Measurements from ENCODE around the gene URM1.
"Not testable (repeated sequence)": the region's sequence is repeated elsewhere in the genome, so short reads cannot be mapped to it uniquely, and the experiment has no call there.

URM1 gene

GRCh38 chr9:128412120-128412790 is 41.1 kb downstream of the URM1 start:
- TF ChIP-seq CTCF (IDR thresholded peaks at IDR 0.05; ENCODE audit: control insufficient read depth, extremely low read depth, insufficient read depth), result no peak
- no peak overlapping the region for H3K4me3 ChIP-seq (ENCODE audit: low read depth, low read length)
- no peak for DNase-seq (ENCODE audit: low read depth)

GRCh38 chr9:128413728-128414127 is 42.6 kb downstream of the URM1 start:
- not testable (repeated sequence) for H3K4me3 ChIP-seq (ENCODE audit: low read depth, low read length); DNase-seq (ENCODE audit: low read depth)

GRCh38 chr9:128414461-128414860 is 43.3 kb downstream of the URM1 start:
- no peak for TF ChIP-seq CTCF (IDR thresholded peaks at IDR 0.05; ENCODE audit: control insufficient read depth, extremely low read depth, insufficient read depth)
- H3K4me3 ChIP-seq (ENCODE audit: low read depth, low read length), result no peak overlapping the region
- no peak for DNase-seq (ENCODE audit: low read depth)

GRCh38 chr9:128415281-128415680 is 44.1 kb downstream of the URM1 start:
- DNase-seq (ENCODE audit: low read depth), result no peak
- no peak for TF ChIP-seq CTCF (IDR thresholded peaks at IDR 0.05; ENCODE audit: control insufficient read depth, extremely low read depth, insufficient read depth)
- H3K4me3 ChIP-seq (ENCODE audit: low read depth, low read length), result no peak overlapping the region

- DNase-seq (ENCODE audit: low read depth), result no peak
- no peak overlapping the region for H3K4me3 ChIP-seq (ENCODE audit: low read depth, low read length)
- TF ChIP-seq CTCF (IDR thresholded peaks at IDR 0.05; ENCODE audit: control insufficient read depth, extremely low read depth, insufficient read depth), result no peak
These were observed 44.8 kb downstream of the URM1 start for GRCh38 chr9:128416014-128416413.

GRCh38 chr9:128416432-128417019 is 45.4 kb downstream of the URM1 start:
- no peak for DNase-seq (ENCODE audit: low read depth)
- no peak for TF ChIP-seq CTCF (IDR thresholded peaks at IDR 0.05; ENCODE audit: control insufficient read depth, extremely low read depth, insufficient read depth)
- no peak overlapping the region for H3K4me3 ChIP-seq (ENCODE audit: low read depth, low read length)

GRCh38 chr9:128419061-128419925 is 48.1 kb downstream of the URM1 start:
- no peak for DNase-seq (ENCODE audit: low read depth)
- no peak for TF ChIP-seq CTCF (IDR thresholded peaks at IDR 0.05; ENCODE audit: control insufficient read depth, extremely low read depth, insufficient read depth)
- no peak overlapping the region for H3K4me3 ChIP-seq (ENCODE audit: low read depth, low read length)
